HEK293 (cell line): ENCODE data around the gene SF3A1.
A peak's percentile ranks its signal among the peaks of the same experiment; 100 is the strongest.

Source experiments
- ZBTB1 ChIP-seq: fragments of 450-650 bp; formaldehyde crosslinking; IDR thresholded peaks from 2 replicates; pipeline ENCODE4 v1.5.1; 2016; ENCODE audit warnings: missing biosample characterization, missing genetic modification characterization
- ZIC2 ChIP-seq: fragments of 450-650 bp; formaldehyde crosslinking; IDR thresholded peaks from 2 replicates; pipeline ENCODE4 v1.5.1; 2016; ENCODE audit warnings: missing biosample characterization, missing genetic modification characterization
- ZNF174 ChIP-seq: fragments of 450-650 bp; formaldehyde crosslinking; IDR thresholded peaks from 2 replicates; pipeline ENCODE4 v1.5.0; 2017; ENCODE audit warnings: missing biosample characterization, mild to moderate bottlenecking, missing genetic modification characterization
- ZNF24 ChIP-seq: fragments of 450-650 bp; formaldehyde crosslinking; IDR thresholded peaks from 2 replicates; pipeline ENCODE4 v1.5.1; 2016; ENCODE audit warnings: missing biosample characterization, missing genetic modification characterization
- ZNF248 ChIP-seq: fragments of 450-650 bp; formaldehyde crosslinking; IDR thresholded peaks from 2 replicates; pipeline ENCODE4 v1.5.1; 2017; ENCODE audit warnings: missing biosample characterization, missing genetic modification characterization
- ZNF274 ChIP-seq, 2 experiments: fragments of 200-500 bp in 1 of 2; fragments of 450-650 bp in 1 of 2; sonication (Bioruptor generic) in 1 of 2; formaldehyde crosslinking in 1 of 2; IDR thresholded peaks; 2 replicates each; pipeline versions ENCODE4 v1.5.1 to v1.6.1; 2014 to 2016; ENCODE audit warnings: borderline replicate concordance in 1 of 2, inconsistent platforms in 1 of 2, low read length in 1 of 2, missing biosample characterization in 1 of 2, missing genetic modification characterization in 1 of 2
- ZNF473 ChIP-seq: fragments of 450-650 bp; formaldehyde crosslinking; IDR thresholded peaks from 2 replicates; pipeline ENCODE4 v1.5.1; 2017; ENCODE audit warnings: missing biosample characterization, missing genetic modification characterization
- ZNF544 ChIP-seq: fragments of 450-650 bp; formaldehyde crosslinking; IDR thresholded peaks from 2 replicates; pipeline ENCODE4 v1.5.0; 2017; ENCODE audit warnings: missing biosample characterization, missing genetic modification characterization
- ZNF701 ChIP-seq: fragments of 450-650 bp; formaldehyde crosslinking; IDR thresholded peaks from 2 replicates; pipeline ENCODE4 v1.5.1; 2016; ENCODE audit warnings: missing biosample characterization, missing genetic modification characterization
- ZNF830 ChIP-seq: fragments of 450-650 bp; IDR thresholded peaks from 2 replicates; pipeline ENCODE4 v1.5.0; 2018; ENCODE audit warnings: missing biosample characterization, missing genetic modification characterization, low read depth, mild to moderate bottlenecking, moderate library complexity
- TF ChIP-seq, protein P1 (sequence below): fragments of 450-650 bp; formaldehyde crosslinking; IDR thresholded peaks from 2 replicates; pipeline ENCODE4 v1.5.1; 2016; ENCODE audit warnings: missing biosample characterization, missing genetic modification characterization
- TF ChIP-seq, protein P2 (sequence below): fragments of 450-650 bp; formaldehyde crosslinking; IDR thresholded peaks from 2 replicates; pipeline ENCODE4 v1.5.1; 2016; ENCODE audit warnings: missing biosample characterization, missing genetic modification characterization, borderline replicate concordance
- TF ChIP-seq, protein P3 (sequence below): fragments of 450-650 bp; formaldehyde crosslinking; IDR thresholded peaks from 2 replicates; pipeline ENCODE4 v1.5.1; 2016; ENCODE audit warnings: missing biosample characterization, missing genetic modification characterization
- TF ChIP-seq, protein P4 (sequence below): fragments of 450-650 bp; formaldehyde crosslinking; IDR thresholded peaks from 2 replicates; pipeline ENCODE4 v1.5.1; 2016; ENCODE audit warnings: missing biosample characterization, missing genetic modification characterization

Gene SF3A1

DNA sequence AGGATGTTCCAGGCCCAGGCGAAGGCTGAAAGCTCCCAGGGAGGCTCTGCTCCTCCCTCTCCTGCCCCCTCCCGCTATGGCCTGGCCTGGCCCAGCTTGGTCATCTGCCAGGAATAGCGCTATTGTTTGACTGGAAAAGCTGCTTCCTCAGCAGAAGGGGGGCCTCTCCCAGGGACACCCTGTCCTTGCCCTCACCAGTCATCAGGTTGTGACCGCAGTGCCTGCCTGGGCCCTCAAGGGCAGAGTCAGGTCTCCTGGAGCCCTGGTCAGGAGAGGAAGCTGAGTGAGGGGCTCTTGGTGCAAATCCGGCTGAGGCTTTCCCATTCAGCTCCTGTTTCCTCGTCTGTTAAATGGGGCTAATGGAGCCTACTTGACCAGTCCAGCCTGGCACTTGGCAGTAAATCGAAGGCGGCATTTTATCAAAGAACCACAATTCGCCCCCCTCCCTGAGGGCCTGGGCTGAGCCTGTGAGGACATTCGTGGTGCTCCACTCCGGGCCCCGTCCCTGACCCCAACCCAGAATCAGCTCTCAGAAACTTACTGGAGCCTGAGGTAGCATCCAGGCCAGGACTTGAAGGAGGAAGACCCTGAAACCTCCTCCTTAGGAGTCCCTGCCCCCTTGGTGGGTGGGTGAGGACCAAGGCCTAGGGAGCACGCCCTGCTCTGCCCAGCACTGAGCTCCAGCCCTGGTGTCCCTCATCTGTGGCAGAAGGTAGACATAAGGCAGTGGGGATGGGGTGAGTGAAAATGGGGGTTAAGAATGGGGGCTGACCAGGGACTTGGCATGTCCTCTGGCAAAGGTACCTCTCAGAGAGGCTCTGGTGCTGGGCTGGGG, 65.4 kb downstream of the SF3A1 start (continued):
- no peak for TF ChIP-seq ZNF248 (tag by site-specific recombination)
- no peak for TF ChIP-seq ZNF544 (tag by site-specific recombination)
- TF ChIP-seq, protein P1, sequence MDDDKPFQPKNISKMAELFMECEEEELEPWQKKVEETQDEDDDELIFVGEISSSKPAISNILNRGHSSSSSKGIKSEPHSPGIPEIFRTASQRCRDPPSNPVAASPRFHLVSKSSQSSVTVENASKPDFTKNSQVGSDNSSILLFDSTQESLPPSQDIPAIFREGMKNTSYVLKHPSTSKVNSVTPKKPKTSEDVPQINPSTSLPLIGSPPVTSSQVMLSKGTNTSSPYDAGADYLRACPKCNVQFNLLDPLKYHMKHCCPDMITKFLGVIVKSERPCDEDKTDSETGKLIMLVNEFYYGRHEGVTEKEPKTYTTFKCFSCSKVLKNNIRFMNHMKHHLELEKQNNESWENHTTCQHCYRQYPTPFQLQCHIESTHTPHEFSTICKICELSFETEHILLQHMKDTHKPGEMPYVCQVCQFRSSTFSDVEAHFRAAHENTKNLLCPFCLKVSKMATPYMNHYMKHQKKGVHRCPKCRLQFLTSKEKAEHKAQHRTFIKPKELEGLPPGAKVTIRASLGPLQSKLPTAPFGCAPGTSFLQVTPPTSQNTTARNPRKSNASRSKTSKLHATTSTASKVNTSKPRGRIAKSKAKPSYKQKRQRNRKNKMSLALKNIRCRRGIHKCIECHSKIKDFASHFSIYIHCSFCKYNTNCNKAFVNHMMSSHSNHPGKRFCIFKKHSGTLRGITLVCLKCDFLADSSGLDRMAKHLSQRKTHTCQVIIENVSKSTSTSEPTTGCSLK, result no peak
- no peak for TF ChIP-seq ZBTB1 (tag by site-specific recombination)
- 0 out of 2 replicates have a peak, but pooled peaks have one; percentile 26 for TF ChIP-seq ZIC2 (tag by site-specific recombination)
- no peak for TF ChIP-seq ZNF830 (tag by site-specific recombination)
- TF ChIP-seq, protein P2, sequence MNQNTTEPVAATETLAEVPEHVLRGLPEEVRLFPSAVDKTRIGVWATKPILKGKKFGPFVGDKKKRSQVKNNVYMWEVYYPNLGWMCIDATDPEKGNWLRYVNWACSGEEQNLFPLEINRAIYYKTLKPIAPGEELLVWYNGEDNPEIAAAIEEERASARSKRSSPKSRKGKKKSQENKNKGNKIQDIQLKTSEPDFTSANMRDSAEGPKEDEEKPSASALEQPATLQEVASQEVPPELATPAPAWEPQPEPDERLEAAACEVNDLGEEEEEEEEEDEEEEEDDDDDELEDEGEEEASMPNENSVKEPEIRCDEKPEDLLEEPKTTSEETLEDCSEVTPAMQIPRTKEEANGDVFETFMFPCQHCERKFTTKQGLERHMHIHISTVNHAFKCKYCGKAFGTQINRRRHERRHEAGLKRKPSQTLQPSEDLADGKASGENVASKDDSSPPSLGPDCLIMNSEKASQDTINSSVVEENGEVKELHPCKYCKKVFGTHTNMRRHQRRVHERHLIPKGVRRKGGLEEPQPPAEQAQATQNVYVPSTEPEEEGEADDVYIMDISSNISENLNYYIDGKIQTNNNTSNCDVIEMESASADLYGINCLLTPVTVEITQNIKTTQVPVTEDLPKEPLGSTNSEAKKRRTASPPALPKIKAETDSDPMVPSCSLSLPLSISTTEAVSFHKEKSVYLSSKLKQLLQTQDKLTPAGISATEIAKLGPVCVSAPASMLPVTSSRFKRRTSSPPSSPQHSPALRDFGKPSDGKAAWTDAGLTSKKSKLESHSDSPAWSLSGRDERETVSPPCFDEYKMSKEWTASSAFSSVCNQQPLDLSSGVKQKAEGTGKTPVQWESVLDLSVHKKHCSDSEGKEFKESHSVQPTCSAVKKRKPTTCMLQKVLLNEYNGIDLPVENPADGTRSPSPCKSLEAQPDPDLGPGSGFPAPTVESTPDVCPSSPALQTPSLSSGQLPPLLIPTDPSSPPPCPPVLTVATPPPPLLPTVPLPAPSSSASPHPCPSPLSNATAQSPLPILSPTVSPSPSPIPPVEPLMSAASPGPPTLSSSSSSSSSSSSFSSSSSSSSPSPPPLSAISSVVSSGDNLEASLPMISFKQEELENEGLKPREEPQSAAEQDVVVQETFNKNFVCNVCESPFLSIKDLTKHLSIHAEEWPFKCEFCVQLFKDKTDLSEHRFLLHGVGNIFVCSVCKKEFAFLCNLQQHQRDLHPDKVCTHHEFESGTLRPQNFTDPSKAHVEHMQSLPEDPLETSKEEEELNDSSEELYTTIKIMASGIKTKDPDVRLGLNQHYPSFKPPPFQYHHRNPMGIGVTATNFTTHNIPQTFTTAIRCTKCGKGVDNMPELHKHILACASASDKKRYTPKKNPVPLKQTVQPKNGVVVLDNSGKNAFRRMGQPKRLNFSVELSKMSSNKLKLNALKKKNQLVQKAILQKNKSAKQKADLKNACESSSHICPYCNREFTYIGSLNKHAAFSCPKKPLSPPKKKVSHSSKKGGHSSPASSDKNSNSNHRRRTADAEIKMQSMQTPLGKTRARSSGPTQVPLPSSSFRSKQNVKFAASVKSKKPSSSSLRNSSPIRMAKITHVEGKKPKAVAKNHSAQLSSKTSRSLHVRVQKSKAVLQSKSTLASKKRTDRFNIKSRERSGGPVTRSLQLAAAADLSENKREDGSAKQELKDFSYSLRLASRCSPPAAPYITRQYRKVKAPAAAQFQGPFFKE, result no peak
- TF ChIP-seq ZNF24 (tag by site-specific recombination), result no peak
- TF ChIP-seq ZNF701, result no peak
- no peak for TF ChIP-seq ZNF274 (IDR thresholded peaks at IDR 0.05; ENCODE audit: low read length)
- no peak for TF ChIP-seq ZNF274 (tag by site-specific recombination; IDR thresholded peaks at IDR 0.05; ENCODE audit: borderline replicate concordance)
- TF ChIP-seq, protein P3, sequence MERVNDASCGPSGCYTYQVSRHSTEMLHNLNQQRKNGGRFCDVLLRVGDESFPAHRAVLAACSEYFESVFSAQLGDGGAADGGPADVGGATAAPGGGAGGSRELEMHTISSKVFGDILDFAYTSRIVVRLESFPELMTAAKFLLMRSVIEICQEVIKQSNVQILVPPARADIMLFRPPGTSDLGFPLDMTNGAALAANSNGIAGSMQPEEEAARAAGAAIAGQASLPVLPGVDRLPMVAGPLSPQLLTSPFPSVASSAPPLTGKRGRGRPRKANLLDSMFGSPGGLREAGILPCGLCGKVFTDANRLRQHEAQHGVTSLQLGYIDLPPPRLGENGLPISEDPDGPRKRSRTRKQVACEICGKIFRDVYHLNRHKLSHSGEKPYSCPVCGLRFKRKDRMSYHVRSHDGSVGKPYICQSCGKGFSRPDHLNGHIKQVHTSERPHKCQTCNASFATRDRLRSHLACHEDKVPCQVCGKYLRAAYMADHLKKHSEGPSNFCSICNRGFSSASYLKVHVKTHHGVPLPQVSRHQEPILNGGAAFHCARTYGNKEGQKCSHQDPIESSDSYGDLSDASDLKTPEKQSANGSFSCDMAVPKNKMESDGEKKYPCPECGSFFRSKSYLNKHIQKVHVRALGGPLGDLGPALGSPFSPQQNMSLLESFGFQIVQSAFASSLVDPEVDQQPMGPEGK (tag by site-specific recombination), result peak; percentile 44; the same call in 1 of the 2 replicates
- TF ChIP-seq, protein P4, sequence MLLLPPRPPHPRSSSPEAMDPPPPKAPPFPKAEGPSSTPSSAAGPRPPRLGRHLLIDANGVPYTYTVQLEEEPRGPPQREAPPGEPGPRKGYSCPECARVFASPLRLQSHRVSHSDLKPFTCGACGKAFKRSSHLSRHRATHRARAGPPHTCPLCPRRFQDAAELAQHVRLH (tag by site-specific recombination), result no peak
- no peak for TF ChIP-seq ZNF473 (tag by site-specific recombination)
- TF ChIP-seq ZNF174, result no peak
- TF ChIP-seq, all 188 proteins: peak for 9
